DND-41 (cell line): ENCODE results near the gene ZNF580.

Source experiments
- EZH2 ChIP-seq: IDR thresholded peaks from 3 replicates; pipeline ENCODE4 v1.6.1; 2012; ENCODE audit warnings: borderline replicate concordance, low read depth, mild to moderate bottlenecking, moderate library complexity, low read length, inconsistent platforms; ENCODE audit not compliant: severe bottlenecking
- TF ChIP-seq, protein P1 (sequence below): IDR thresholded peaks from 2 replicates; pipeline ENCODE4 v1.5.1; 2012; ENCODE audit warnings: borderline replicate concordance, low read length, moderate library complexity, mild to moderate bottlenecking; ENCODE audit not compliant: poor library complexity, severe bottlenecking; ENCODE audit errors: extremely low read depth

DNA sequence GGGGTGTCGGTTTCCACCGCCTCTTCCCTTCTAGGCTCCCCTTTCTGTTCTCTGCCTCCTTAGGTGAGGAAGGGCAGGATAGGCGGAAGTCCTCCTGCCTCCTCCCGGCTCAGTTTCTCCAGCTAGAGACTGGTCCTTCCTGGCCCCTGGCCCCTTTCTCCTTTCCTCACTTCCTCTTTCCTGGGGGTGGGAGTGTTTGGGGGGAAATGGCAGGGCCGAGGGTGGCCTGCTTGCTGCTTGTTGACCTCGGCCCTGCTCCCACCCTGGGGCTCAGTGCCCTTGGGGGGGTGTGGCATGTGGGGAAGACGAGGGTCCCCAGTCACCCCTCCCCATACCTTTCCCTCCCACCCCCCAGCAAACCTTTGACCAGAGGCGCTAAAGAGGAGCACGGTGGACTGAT, 19.0 kb downstream of the ZNF580 start:
- TF ChIP-seq, protein P1, sequence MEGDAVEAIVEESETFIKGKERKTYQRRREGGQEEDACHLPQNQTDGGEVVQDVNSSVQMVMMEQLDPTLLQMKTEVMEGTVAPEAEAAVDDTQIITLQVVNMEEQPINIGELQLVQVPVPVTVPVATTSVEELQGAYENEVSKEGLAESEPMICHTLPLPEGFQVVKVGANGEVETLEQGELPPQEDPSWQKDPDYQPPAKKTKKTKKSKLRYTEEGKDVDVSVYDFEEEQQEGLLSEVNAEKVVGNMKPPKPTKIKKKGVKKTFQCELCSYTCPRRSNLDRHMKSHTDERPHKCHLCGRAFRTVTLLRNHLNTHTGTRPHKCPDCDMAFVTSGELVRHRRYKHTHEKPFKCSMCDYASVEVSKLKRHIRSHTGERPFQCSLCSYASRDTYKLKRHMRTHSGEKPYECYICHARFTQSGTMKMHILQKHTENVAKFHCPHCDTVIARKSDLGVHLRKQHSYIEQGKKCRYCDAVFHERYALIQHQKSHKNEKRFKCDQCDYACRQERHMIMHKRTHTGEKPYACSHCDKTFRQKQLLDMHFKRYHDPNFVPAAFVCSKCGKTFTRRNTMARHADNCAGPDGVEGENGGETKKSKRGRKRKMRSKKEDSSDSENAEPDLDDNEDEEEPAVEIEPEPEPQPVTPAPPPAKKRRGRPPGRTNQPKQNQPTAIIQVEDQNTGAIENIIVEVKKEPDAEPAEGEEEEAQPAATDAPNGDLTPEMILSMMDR = no peak
- no peak for TF ChIP-seq EZH2
